ENCODE data around the gene INAVA.

- no peak for TF ChIP-seq POLR2AphosphoS5 (IDR thresholded peaks at IDR 0.05; ENCODE audit: borderline replicate concordance, low read depth, low read length)
- TF ChIP-seq EZH2 (IDR thresholded peaks at IDR 0.05): no peak
These were observed 25.3 kb upstream of the INAVA start for GRCh38 chr1:200869376-200869752.

Data from SK-N-MC (cell line).